B cell (primary cell): ENCODE results near the gene FGD4. TPM values are rescaled to one million over a fixed set of nuclear protein-coding genes. Genes with fewer than 3 reads are reported as not detected.

Source experiments
- ATAC-seq: fragments of 200-7000 bp; cut with Tn5 transposase; one replicate; pipeline ENCODE4 v1.10.0; 2021; ENCODE audit warnings: low read depth, mild to moderate bottlenecking, moderate number of reproducible peaks, moderate library complexity
- CTCF ChIA-PET: fragments of 350-600 bp; sonication (Branson Sonifier 250); formaldehyde crosslinking; loops from one replicate; lab custom pipeline; 2021; ENCODE audit warnings: antibody characterized with exemption, inconsistent platforms; lab: Charles Lee
- POLR2A ChIA-PET: fragments of 350-600 bp; sonication (Branson Sonifier 250); formaldehyde crosslinking; loops from one replicate; lab custom pipeline; 2021; ENCODE audit warnings: antibody characterized with exemption; lab: Charles Lee
- DNase-seq: peaks from one replicate; pipeline ENCODE4 v3.0.0; 2013
- H2AFZ ChIP-seq: 2 replicates; pipeline ENCODE4 v1.6.1; 2012; ENCODE audit warnings: mild to moderate bottlenecking, low read depth, low read length; ENCODE audit not compliant: insufficient read depth, poor library complexity, severe bottlenecking
- H3K27ac ChIP-seq, 2 donors: 1 replicate in 1 of 2; 2 replicates in 1 of 2; pipeline ENCODE4 v1.5.1; 2012 to 2013; ENCODE audit warnings: low read length in 2 of 2, mild to moderate bottlenecking in 2 of 2, moderate library complexity in 1 of 2
- H3K27me3 ChIP-seq, 4 experiments: fragments of 200-600 bp in 1 of 4; sonication (generic) in 1 of 4; replicated peaks in 1 of 4; 1 replicate in 2 of 4; 2 replicates in 2 of 4; pipeline versions ENCODE4 v1.6.1 to v1.7.0; 2013 to 2016; ENCODE audit warnings: low read length in 3 of 4, mild to moderate bottlenecking in 2 of 4, mixed read lengths in 1 of 4, moderate library complexity in 1 of 4; ENCODE audit not compliant: insufficient read depth in 4 of 4, control insufficient read depth in 3 of 4; ENCODE audit errors: control extremely low read depth in 1 of 4
- H3K36me3 ChIP-seq, 2 experiments: replicated peaks in 1 of 2; 1 replicate in 1 of 2; 2 replicates in 1 of 2; pipeline versions ENCODE4 v1.6.1 to v1.7.1; 2013; ENCODE audit warnings: low read length in 1 of 2; ENCODE audit not compliant: insufficient read depth in 2 of 2, control insufficient read depth in 1 of 2; ENCODE audit errors: control extremely low read depth in 1 of 2, extremely low read depth in 1 of 2
- H3K4me1 ChIP-seq, 2 donors: fragments of 200-600 bp in 1 of 2; sonication (generic) in 1 of 2; 1 replicate in 1 of 2; 2 replicates in 1 of 2; pipeline versions ENCODE4 v1.5.1 to v1.6.1; 2013 to 2017; ENCODE audit warnings: low read length in 2 of 2; ENCODE audit not compliant: control insufficient read depth in 2 of 2, insufficient read depth in 2 of 2
- H3K4me2 ChIP-seq: replicated peaks from 2 replicates; pipeline ENCODE3; 2012; ENCODE audit warnings: mild to moderate bottlenecking, low read depth, low read length; ENCODE audit not compliant: poor library complexity, severe bottlenecking
- H3K4me3 ChIP-seq, 5 experiments: fragments of 200-600 bp in 1 of 5; sonication (generic) in 1 of 5; 1 replicate in 3 of 5; 2 replicates in 2 of 5; pipeline versions ENCODE4 v1.5.1 to v1.7.0; 2011 to 2016; ENCODE audit warnings: low read length in 4 of 5, mild to moderate bottlenecking in 4 of 5, low read depth in 2 of 5, control low read depth in 1 of 5, moderate library complexity in 1 of 5; ENCODE audit not compliant: insufficient read depth in 1 of 5; ENCODE audit errors: control extremely low read depth in 1 of 5, extremely low read depth in 1 of 5
- H3K79me2 ChIP-seq: fragments of 200-600 bp; sonication (generic); one replicate; pipeline ENCODE4 v1.6.0; 2016; ENCODE audit warnings: low read length; ENCODE audit not compliant: control insufficient read depth, insufficient read depth
- H3K9ac ChIP-seq: fragments of 200-600 bp; sonication (generic); 2 replicates; pipeline ENCODE4 v1.6.1; 2017; ENCODE audit warnings: mild to moderate bottlenecking, low read length, moderate library complexity
- H3K9me3 ChIP-seq, 3 donors: one replicate each; pipeline versions ENCODE4 v1.6.1 to v1.7.1; 2013; ENCODE audit warnings: low read length in 2 of 3; ENCODE audit not compliant: control insufficient read depth in 2 of 3, insufficient read depth in 1 of 3; ENCODE audit errors: control extremely low read depth in 1 of 3
- H4K20me1 ChIP-seq: 2 replicates; pipeline ENCODE4 v1.6.0; 2012; ENCODE audit warnings: mild to moderate bottlenecking, low read length; ENCODE audit not compliant: insufficient read depth, control insufficient read depth, poor library complexity, severe bottlenecking
- H3K27ac Mint-ChIP-seq: one replicate; pipeline ENCODE4 v1.8.0; 2021; ENCODE audit warnings: mixed read lengths
- H3K27me3 Mint-ChIP-seq: one replicate; pipeline ENCODE4 v1.8.0; 2021; ENCODE audit warnings: mixed read lengths
- H3K4me1 Mint-ChIP-seq: one replicate; pipeline ENCODE4 v1.8.0; 2021; ENCODE audit warnings: mixed read lengths
- H3K4me3 Mint-ChIP-seq: one replicate; pipeline ENCODE4 v1.8.0; 2021; ENCODE audit warnings: mixed read lengths
- H3K9me3 Mint-ChIP-seq: one replicate; pipeline ENCODE4 v1.8.0; 2022; ENCODE audit warnings: mixed read lengths; ENCODE audit not compliant: insufficient read depth
- CTCF ChIP-seq: fragments of 200-600 bp; IDR thresholded peaks from one replicate; pipeline ENCODE4 v1.8.0; 2022; ENCODE audit warnings: antibody characterized with exemption, mild to moderate bottlenecking
- EZH2 ChIP-seq: IDR thresholded peaks from 2 replicates; pipeline ENCODE4 v1.6.1; 2012; ENCODE audit warnings: borderline replicate concordance, low read depth, mild to moderate bottlenecking, moderate library complexity, low read length; ENCODE audit not compliant: insufficient read depth, poor library complexity, severe bottlenecking
- WGBS: methylation state at CpG from one replicate; pipeline ENCODE4 v1.1.5; 2013; ENCODE audit warnings: missing lambda C conversion rate; ENCODE audit not compliant: insufficient coverage; 5-methylcytosine and 5-hydroxymethylcytosine counted together
- intact Hi-C: fragments of 100-400 bp; cut with micrococcal nuclease; formaldehyde crosslinking; loops from one replicate; pipeline ENCODE4 v1.10.0; 2022
- polyA plus RNA-seq: library from polyadenylated mRNA; depleted of rRNA; stranded (reverse); fragments of >200 nt; gene quantifications from 2 replicates; pipeline ENCODE4 v1.2.3, GENCODE V29; 2012
- total RNA-seq, 2 donors: library from RNA; stranded (reverse); fragments of 120-200 nt in 1 of 2; gene quantifications; 1 replicate in 1 of 2; 2 replicates in 1 of 2; pipeline versions ENCODE4 v1.2.3 to v1.2.4, GENCODE V29; 2013 to 2022

FGD4 gene
- total and polyA plus RNA-seq, 2 donors (not counting 1 experiment from before 2014, with no cell fraction given): 2.1 to 2.8 TPM

- intact Hi-C loops: no loop called here
Observed at GRCh38 chr12:32650508-32650907, 251.2 kb downstream of the FGD4 start.

More at GRCh38 chr12:32650508-32650907, 251.2 kb downstream of the FGD4 start:
- no peaks in the 10 kb centered on the region for H3K4me1 ChIP-seq
- no peak overlapping the region for H3K9ac ChIP-seq
- no peak overlapping the region for H3K4me3 ChIP-seq
- WGBS: 70% methylated on average over 2 of the region's 2 CpGs
- Mint-ChIP-seq H3K4me1 (no peaks in the 10 kb centered on the region), H3K27me3 (no peaks in the 10 kb centered on the region), H3K27ac (no peak overlapping the region), H3K4me3 (no peak overlapping the region), H3K9me3 (no peaks in the 10 kb centered on the region)
- DNase-seq (no peak), ATAC-seq (no peak)
- H3K27me3 ChIP-seq: no peaks in the 10 kb centered on the region
- CTCF ChIA-PET: no interaction called here
- POLR2A ChIA-PET: no interaction called here
- H3K36me3 ChIP-seq: no peaks in the 10 kb centered on the region
- no peaks in the 10 kb centered on the region for H4K20me1 ChIP-seq
- no peaks in the 10 kb centered on the region for H3K79me2 ChIP-seq
- H3K9me3 ChIP-seq: no peaks in the 10 kb centered on the region
- no peak overlapping the region for H3K27ac ChIP-seq
- TF ChIP-seq EZH2 (no peak), CTCF (no peak)
- no peak overlapping the region for H2AFZ ChIP-seq
- H3K4me2 ChIP-seq: no peak overlapping the region
